Measurements from ENCODE around the gene SUGCT.

DNA sequence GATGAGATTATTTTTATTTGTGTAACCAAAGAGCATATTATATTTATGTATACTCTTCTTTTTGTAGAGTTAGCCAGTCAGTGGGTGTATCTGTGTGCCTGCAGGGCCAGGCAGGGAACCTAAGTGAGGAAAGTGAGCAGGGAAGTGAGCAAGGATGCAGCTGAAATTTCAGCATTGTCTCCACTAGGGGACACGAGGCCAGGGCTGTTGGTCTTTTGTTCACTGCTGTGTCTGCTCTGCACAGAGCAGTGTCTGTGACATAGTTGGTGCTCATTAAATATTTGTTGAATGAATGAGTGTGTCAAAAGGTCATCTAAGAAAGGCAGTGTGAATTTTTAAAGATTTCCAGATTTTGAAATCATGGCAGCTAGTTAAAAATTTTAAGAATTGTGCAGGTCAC is 51.8 kb downstream of the SUGCT start:
- TF ChIP-seq POLR2A (IDR thresholded peaks at IDR 0.05): no peak
- TF ChIP-seq, protein P1, sequence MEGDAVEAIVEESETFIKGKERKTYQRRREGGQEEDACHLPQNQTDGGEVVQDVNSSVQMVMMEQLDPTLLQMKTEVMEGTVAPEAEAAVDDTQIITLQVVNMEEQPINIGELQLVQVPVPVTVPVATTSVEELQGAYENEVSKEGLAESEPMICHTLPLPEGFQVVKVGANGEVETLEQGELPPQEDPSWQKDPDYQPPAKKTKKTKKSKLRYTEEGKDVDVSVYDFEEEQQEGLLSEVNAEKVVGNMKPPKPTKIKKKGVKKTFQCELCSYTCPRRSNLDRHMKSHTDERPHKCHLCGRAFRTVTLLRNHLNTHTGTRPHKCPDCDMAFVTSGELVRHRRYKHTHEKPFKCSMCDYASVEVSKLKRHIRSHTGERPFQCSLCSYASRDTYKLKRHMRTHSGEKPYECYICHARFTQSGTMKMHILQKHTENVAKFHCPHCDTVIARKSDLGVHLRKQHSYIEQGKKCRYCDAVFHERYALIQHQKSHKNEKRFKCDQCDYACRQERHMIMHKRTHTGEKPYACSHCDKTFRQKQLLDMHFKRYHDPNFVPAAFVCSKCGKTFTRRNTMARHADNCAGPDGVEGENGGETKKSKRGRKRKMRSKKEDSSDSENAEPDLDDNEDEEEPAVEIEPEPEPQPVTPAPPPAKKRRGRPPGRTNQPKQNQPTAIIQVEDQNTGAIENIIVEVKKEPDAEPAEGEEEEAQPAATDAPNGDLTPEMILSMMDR (IDR thresholded peaks at IDR 0.05): no peak
